Esophagus squamous epithelium (tissue), 4 donors: Measurements from ENCODE around the gene MYO1B.

Experiments
- CTCF ChIP-seq, 6 experiments: fragments of 450-650 bp in 4 of 6; fragments of 200-600 bp in 2 of 6; sonication (generic) in 2 of 6; IDR thresholded peaks; one replicate each; pipeline ENCODE4 v1.5.1; 2016 to 2019; ENCODE audit warnings: antibody characterized with exemption in 6 of 6, mild to moderate bottlenecking in 4 of 6, moderate library complexity in 4 of 6
- POLR2A ChIP-seq, 4 donors: fragments of 450-650 bp; IDR thresholded peaks; one replicate each; pipeline ENCODE4 v1.6.1; 2017; ENCODE audit warnings: antibody characterized with exemption in 4 of 4, mild to moderate bottlenecking in 4 of 4, moderate library complexity in 3 of 4

- TF ChIP-seq CTCF (IDR thresholded peaks at IDR 0.05) (no peak), POLR2A (IDR thresholded peaks at IDR 0.05) (no peak)
These were observed 225.1 kb downstream of the MYO1B start for GRCh38 chr2:191470306-191470705.
